Hematopoietic multipotent progenitor cell treated with erythropoietin and hydrocortisone succinate and interleukin-3 and kit ligand, for 17 days (in vitro differentiated cells): Measurements from ENCODE around the gene ESYT1.
"Not testable (repeated sequence)": the region's sequence is repeated elsewhere in the genome, so short reads cannot be mapped to it uniquely, and the experiment has no call there.

Experiments used
- DNase-seq: peaks from one replicate; pipeline ENCODE4 v3.0.0-alpha.2; 2015; ENCODE audit warnings: low spot score

Gene ESYT1

DNA sequence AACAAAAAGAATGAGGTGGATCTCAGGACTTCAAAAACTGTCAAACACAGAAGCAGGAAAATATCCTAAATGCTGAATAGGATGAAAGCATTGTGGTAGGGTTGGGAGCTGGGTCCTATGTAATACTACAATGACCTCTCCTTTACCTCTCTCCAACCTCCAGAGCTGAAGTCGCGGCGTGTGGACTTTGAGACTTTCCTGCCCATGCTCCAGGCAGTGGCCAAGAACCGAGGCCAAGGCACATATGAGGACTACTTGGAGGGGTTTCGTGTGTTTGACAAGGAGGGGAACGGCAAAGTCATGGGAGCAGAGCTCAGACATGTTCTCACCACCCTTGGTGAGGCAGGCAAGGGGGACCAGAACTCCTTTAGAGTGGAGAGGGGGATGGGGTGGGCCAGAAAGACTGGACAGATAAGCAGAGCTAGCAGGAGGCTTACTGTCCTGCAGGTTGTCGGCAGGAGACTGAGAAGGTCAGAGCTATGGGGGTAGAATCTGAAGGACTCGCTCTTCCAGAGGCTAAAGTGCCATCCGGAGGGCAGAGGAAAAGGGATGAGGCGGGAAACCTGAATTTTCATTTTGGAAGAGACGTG is 27.3 kb downstream of the ESYT1 start:
- no peak for DNase-seq

GRCh38 chr12:56156464-56157200 is 28.6 kb downstream of the ESYT1 start:
- DNase-seq: not testable (repeated sequence)

GRCh38 chr12:56157201-56158028 is 29.3 kb downstream of the ESYT1 start:
- no peak for DNase-seq

DNA sequence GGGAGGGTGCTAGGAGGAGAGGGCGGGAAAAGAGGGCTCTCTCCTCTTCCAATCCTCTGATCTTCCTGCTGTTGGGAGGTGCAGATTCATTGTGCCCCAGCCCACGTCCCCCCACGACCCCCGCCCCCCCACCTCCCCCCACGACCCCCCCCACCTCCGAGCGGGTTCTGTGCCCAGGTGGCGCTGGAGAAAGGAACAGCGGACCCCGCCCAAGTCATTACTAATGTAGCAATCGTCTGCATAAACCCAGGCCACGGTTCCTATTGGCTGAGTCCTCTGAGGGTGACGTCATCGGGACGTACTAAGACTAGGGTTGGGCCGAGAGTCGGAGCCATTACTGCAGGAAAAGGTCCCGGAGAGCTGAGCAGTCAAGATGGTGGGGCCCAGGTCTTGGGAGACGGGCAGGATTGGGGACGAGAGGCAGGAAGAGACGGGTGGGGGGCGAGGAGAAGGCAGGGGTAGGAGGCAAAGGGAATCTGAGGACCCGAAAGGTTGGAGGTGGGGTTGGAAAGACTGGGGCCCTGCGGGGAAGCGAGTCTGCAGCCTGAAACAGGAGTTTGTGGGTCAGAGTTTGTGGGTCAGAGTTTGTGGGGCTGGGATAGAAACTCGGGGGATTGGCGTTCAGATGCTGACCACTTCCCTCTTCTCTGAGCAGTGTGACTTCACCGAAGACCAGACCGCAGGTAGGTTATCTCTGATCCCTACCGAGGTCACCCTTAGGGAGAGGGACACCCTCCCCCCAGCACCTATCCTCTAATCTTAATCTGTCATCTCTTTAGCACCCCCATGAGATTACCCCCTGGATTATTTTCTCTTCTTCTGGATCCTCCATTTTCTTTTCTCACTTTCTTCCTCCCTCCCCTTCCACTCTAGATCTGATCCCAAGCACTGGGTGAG is 30.2 kb downstream of the ESYT1 start, which contains the start of gene MYL6:
MYL6 (plus strand) TSS at position 331 of the 897 bp plus-strand sequence; CDS start at position 374, 43 bp downstream.
- peak; percentile 97 for DNase-seq

DNA sequence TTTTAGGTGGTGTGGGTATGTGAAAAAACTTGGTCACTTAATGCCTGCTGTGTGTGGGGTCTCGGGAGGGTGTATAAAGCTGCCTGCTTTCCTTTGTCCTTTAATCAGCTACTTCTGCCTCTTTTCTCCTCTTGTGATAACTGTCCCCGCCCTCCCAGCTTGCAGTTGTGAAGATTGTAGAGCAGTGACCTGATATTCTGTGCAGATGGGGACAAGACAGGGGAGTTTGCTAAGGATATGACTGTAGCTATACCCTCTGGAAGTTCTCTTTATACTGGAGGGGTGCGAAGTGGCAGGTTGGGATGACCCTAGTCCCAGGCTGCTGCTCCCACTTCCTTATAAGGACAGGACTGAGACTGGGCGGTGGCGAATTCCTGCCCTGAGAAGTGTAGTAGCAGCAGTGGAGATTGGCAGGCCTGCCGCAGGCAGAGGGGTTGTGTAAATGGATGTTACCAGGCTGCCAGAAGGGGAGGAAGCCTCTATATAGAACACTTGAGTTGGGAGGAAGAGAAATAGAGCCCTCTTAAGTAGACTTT is 30.9 kb downstream of the ESYT1 start:
- DNase-seq: peak; percentile 70

GRCh38 chr12:56159482-56160192 is 31.6 kb downstream of the ESYT1 start:
- DNase-seq: no peak

DNA sequence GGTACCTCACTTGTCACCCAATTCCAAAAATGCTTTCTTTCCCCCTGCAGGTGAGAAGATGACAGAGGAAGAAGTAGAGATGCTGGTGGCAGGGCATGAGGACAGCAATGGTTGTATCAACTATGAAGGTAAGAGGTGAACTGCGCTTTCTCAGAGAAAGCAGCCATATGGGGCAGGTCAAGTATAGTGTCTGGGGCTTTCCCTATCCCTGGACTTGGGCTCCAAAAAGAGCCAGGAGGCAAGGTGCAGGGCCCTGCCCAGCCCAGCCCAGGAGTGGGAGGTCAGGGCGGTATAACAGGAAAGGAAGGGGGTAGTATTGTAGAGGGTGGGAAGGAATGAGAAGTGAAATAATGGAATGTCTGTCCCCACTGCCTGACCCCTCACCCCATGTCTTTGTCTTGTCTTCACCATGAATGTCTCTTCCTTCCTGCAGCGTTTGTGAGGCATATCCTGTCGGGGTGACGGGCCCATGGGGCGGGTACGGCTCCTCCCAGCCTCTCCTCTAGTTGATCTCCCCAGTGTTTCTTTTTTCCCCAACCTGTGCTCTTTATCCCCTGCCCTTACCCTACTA is 32.2 kb downstream of the ESYT1 start:
- no peak for DNase-seq

GRCh38 chr12:56160894-56161689 is 33.0 kb downstream of the ESYT1 start:
- DNase-seq: no peak

- DNase-seq: no peak
Observed at GRCh38 chr12:56161690-56162351, 33.8 kb downstream of the ESYT1 start.

DNA sequence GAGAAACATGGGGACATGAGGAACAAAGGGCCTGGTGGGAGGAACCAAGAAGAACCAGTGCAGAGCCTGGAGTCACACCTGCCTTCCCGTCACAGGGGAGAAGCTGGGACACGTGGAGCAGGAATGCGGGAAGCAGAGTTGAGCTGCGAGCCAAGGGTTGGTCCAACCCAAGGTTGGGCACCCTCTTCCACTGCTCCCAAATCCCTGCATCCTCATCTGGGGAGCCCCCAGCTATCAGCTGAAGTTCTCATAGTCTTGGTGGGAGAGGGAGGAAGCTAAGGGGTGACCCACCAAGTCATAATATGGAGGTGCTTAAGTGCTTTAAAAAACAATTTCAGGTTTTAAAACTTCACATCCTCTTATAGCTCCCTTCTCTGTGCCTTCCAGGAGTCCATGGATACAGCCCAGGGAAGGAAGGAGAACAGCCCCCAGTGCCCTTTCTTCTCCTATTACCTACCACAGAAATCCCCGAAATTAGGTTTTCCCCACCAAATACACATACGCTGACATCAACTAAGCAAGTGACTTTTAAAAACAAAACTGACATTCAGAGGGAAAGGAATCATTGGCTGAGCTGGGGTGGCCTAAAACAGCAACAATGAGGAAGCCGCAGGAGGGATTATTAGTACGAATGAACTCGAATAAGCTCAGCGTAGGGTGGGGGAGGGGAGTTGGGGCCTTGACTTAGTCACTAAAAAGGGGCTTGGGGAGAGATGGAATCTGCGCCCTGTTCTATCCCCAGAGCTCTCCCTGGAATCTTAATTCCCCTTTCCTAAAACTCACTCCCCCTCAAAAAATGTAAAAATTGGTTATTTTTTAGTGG is 34.6 kb downstream of the ESYT1 start:
- DNase-seq: no peak

DNA sequence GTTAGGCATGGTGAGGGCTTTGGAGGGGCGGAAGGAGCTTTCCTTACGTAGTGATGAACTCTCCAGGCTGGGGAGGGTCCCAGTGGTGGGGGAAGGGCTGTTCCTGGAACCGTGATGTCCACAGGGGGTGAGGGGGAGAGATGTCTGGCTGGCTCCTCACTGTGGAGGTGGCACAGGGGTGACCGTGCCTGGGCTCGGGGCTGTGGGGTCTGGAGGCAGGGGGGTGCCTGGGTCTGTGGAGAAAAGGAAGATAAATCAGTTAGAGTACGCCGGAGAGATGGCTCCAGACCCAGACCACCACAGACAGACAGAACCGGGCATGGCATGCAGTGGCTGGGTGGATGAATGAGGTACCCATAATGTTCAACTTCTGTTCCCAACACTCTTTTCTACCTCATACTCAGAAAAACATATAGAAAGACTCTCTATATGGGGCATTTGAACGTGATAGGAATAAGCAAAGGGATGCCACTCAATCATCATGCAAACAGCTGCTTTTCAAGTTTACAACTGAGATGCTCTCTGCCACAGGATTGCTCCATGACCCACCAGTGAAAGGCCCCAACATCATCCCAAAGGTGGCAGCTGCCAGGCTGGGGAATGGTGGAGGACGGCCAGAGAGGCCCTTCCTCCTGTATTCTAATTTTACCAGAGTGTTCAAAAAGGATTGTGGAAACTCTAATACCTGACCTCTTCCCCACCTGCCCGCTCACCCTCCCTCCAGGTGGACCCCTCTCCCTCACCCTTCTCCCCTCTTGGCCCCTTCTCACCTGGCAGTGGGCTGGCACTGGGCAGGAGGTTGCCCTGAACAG is 35.7 kb downstream of the ESYT1 start:
- DNase-seq: no peak

DNA sequence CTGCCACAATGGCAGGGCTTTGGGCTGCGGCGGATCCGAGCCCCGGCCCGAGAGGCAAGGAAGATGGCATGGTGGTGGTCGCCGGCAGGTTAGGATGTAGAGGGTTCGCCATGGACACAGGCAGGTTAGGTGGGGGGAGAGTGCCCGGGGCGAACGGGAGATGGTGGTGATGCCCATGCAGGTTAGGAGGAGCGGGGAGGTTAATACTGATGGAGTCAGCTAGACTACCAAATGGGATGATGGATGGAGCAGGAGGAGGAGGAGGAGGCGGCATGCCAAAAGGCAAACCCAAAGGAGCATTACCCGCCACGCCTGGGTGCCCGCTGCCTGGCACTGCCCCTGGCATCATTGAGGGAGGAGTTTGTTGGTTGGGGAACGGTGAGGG is 36.3 kb downstream of the ESYT1 start:
- no peak for DNase-seq

- no peak for DNase-seq
Observed at GRCh38 chr12:56165369-56165768, 37.3 kb downstream of the ESYT1 start.

DNA sequence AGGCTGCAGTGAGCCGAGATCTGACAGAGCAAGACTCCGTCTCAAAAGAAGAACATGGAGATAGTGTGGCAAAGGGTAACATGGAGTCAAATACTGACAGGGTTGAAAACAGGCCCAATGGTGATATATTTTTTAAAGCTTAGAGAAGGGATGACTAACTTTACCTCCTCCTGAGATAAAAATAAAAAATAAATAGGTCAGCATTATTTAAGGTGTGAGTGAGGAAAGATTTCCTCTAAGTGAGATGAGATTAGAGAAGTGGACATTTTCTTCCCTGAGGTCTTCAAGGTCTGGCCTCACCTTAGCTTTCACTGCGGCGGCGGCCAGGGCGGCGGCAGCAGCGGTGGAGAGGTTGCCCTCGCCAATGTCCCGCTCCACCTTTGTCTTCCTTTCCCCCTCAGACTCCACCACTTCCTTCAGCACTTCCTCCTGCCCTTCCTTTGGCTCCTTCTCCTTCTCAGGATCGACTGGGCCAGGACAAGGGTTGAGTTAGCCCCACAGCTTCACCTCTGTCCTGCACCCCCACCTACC is 41.2 kb downstream of the ESYT1 start:
- no peak for DNase-seq

DNA sequence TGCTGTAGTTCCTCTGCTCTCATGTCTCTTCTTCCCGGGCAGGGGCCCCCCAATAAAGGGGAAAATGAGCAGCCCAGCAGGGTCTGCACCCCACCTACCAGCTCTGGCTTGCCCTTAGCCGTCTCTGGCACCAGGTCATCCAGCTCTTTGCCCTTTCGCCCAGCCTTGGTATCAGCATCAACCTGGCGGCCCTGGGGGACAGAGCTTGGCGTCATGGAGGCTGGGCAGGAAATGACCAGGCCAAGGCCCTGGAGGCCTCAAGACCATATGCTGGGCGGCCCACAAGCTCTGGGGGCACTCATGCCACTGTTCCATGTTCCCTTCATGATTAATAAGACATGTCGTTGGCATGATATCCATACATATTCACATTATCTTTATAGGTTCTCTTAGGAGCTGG is 44.8 kb downstream of the ESYT1 start:
- no peak for DNase-seq

DNA sequence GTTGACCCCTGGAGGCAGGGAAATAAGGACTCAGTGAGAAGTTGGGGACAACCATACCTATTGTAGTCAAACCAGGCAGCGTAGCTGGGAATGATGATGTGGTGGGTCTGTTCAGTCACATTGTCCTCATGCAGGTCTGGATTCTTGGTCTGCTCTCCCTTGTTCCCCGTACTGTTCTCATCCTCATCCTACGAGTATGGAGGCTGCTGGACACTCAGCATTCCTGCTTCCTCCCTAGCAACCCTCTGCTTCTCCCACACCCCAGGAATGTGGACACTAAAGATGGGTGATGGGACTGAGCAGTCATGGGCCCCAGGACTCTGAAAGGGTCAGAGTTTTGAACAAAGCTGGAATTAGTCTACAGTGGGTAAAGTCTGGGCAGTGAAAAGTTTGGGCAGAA is 50.3 kb downstream of the ESYT1 start:
- no peak for DNase-seq

GRCh38 chr12:56186957-56187356 is 58.9 kb downstream of the ESYT1 start:
- no peak for DNase-seq
